Measurements from ENCODE around the gene PITX1.

- TF ChIP-seq, protein P1, sequence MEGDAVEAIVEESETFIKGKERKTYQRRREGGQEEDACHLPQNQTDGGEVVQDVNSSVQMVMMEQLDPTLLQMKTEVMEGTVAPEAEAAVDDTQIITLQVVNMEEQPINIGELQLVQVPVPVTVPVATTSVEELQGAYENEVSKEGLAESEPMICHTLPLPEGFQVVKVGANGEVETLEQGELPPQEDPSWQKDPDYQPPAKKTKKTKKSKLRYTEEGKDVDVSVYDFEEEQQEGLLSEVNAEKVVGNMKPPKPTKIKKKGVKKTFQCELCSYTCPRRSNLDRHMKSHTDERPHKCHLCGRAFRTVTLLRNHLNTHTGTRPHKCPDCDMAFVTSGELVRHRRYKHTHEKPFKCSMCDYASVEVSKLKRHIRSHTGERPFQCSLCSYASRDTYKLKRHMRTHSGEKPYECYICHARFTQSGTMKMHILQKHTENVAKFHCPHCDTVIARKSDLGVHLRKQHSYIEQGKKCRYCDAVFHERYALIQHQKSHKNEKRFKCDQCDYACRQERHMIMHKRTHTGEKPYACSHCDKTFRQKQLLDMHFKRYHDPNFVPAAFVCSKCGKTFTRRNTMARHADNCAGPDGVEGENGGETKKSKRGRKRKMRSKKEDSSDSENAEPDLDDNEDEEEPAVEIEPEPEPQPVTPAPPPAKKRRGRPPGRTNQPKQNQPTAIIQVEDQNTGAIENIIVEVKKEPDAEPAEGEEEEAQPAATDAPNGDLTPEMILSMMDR (IDR thresholded peaks at IDR 0.05; ENCODE audit: low read length), result no peak
- no peak for TF ChIP-seq EZH2 (optimal IDR thresholded peaks at IDR 0.05; ENCODE audit: low read depth, low read length)
- no peak for TF ChIP-seq EZH2phosphoT487 (IDR thresholded peaks at IDR 0.05; ENCODE audit: low read length)
Observed at GRCh38 chr5:135081240-135081639, 47.2 kb upstream of the PITX1 start.

Data from MM.1S (cell line).